K562 treated with DMSO at 1 percent for 48 hours (cell line): Measurements from ENCODE around the gene ULBP3. TPM values are rescaled to one million over a fixed set of nuclear protein-coding genes. Genes with fewer than 3 reads are reported as not detected.

Experiments used
- total RNA-seq: library from RNA; unstranded; fragments of 300-600 nt; gene quantifications from 2 replicates; pipeline ENCODE4 v1.2.3, GENCODE V29; 2022; ENCODE audit warnings: low replicate concordance; ENCODE audit errors: extremely low read depth

ULBP3 gene
- total RNA-seq: not detected in 2 replicates

DNA sequence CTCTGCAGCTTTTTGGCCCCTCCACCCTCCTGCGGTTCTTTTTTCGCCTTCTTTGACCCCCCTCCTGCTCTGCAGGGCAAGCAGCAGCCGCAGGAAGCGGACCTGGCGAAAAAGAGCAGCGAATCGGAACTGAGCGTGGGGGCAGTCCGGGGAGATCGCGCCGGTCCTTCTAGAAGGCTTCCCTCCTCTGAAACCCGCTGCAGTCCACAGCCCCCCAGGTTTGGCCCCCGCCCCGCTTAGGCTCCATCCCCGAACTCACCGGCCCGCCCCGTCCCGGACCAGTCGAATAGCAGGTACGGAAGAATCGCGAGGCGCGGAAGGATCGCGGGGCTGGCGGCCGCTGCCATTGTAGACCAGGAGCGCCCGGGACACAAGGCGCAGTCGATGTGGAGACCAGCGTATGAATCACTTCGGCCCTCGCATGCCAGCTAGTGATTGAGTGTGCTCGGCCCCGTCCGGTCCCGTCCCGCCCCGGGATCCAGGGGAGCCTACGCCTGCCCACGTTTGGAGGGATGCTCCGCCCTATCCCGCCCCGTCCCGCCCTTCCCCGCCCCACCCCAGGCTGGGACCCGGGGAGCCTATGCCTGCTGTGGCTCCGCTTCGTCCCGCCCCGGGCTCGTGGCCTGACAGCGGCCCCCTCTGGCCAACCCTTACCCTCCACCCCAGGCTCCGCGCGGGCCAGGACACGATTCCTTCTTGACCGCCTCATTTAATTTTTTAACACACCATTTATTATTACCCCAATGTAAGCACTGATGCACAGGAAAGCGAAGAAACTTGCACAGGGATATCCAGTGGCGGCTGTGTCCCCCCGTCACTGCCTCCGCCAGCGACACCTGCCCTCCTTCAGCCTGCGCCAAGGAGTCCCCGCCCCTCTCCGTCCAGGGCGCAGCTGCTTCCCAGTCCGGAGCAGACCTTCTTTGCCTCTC lies at the start of gene ULBP3:
Gene ULBP3 (minus strand): TSS at position 402 of the 929 bp plus-strand sequence. CDS start 55 bp downstream, at position 347.

GRCh38 chr6:150025201-150025917 lies 43.6 kb downstream of the ULBP3 start, which contains the start of gene RAET1L:
Gene RAET1L, minus strand, starts transcription at chr6:150025532. Its CDS starts 61 bp downstream, at chr6:150025471.

Other genes starting within 250 kb of the ULBP3 start
- gene LRP11, start 204.8 kb downstream of the ULBP3 start, total RNA-seq: not detected in 2 replicates
- not detected in 2 replicates for gene RAET1E, start 171.0 kb downstream of the ULBP3 start, total RNA-seq
- not detected in 2 replicates for gene RAET1G, start 146.0 kb downstream of the ULBP3 start, total RNA-seq
- not detected in 2 replicates for gene ULBP2, start 127.1 kb downstream of the ULBP3 start, total RNA-seq
- not detected in 2 replicates for gene ULBP1, start 105.2 kb downstream of the ULBP3 start, total RNA-seq
- gene RAET1L, start 43.6 kb downstream of the ULBP3 start, total RNA-seq: not detected in 2 replicates
- gene PPP1R14C, start 73.9 kb upstream of the ULBP3 start, total RNA-seq: not detected in 2 replicates